GM18858 (cell line): ENCODE results near the gene OR2AK2.

Experiments
- ATAC-seq: cut with Tn5 transposase; IDR thresholded peaks from one replicate; pipeline ENCODE4 v1.9.1; 2021; ENCODE audit not compliant: unreplicated experiment

The OR2AK2 gene

GRCh38 chr1:247964933-247965332 is at the start of gene OR2AK2:
OR2AK2 (plus strand) TSS chr1:247965233; CDS start chr1:247965377, 144 bp downstream.
- ATAC-seq: no peak

DNA sequence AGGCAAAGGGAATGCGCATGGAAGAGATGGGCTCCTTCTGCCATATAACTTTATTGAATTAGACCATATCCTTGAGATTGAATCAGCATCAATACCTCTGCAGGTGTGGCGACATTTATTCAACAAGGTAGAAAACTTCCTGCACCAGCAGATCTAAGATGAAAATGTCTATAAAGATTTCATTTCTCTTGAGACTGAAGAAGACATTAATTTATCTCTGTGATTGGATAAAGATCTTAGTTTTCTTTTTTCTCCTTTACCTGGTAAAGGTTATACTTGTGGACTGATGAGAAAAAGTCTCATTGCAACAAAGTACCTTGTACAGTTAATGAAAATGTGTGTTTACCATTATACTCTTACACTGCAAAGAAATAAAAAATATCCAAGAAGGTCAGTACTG is 45.1 kb upstream of the OR2AK2 start, which contains the start of gene OR2T8:
OR2T8 (plus strand) TSS at position 301 of the 400 bp plus-strand sequence. CDS start 766 bp downstream, outside the sequence.
- ATAC-seq: no peak

DNA sequence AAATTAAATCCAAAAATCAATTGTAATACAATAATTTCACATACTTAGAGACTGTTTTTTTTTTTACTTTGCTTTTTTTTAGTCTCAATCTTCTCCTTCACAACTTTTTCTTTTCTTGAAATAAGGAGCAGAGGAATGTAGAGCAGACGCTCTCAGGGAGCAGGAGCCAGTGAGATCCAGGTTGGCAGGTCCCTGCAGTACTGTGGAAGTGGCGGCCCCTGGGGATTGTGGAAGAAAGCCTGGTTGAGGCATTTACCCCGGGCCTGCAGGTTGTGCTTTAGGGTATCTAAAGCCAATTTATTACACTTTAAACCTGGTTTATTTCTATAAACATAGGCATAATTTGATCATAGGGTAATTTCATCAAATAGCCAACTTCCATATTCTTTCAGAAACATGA is 41.1 kb upstream of the OR2AK2 start:
- ATAC-seq: no peak

GRCh38 chr1:247924868-247925267 is 40.2 kb upstream of the OR2AK2 start, which contains the start of gene OR2AJ1:
OR2AJ1 (plus strand) TSS chr1:247924889; CDS start chr1:247933769, 8,880 bp downstream.
- no peak for ATAC-seq

- no peak for ATAC-seq
Measured at GRCh38 chr1:247933989-247934388, 31.0 kb upstream of the OR2AK2 start.

DNA sequence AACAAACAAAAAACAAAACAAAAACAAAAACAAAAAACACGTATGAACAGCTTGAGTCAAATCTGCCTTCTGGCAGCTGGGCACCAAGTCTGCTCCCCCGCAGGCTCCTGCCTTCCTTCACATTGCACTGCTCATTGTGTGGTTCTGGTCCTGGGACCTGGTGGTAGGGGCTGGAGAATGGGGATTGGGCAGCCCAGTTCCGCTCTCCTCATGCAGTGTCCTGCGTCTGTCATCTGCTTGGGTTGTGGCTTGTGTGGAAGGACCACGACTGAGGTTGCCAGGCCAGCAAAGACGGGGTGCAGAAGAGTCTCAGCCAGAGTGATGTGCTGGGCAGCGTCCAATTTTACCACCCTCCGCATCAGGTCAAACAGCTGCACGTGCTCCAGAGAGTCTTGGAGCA is 29.3 kb upstream of the OR2AK2 start:
- no peak for ATAC-seq

GRCh38 chr1:247936415-247936814 is 28.6 kb upstream of the OR2AK2 start:
- ATAC-seq: no peak

GRCh38 chr1:247936965-247937734 is 27.9 kb upstream of the OR2AK2 start:
- ATAC-seq: peak; percentile 99

DNA sequence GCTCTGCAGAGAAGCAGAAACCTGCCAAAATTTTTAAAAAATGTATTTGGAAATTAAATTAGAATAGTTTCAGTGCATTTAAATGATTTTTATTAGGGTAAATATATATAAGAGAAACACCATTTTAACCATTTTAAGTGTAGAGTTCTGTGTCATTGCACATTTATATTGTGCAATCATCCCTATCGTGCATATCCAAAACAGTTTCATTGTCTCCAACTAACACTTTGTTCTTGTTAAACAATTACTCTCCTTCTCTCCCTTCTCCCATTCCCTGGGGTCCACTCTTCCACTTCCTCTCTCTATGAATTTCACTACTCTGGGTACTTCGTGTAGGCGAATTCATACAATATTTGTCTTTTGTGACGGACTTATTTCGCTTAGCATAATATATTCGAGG is 22.4 kb upstream of the OR2AK2 start:
- ATAC-seq: no peak

DNA sequence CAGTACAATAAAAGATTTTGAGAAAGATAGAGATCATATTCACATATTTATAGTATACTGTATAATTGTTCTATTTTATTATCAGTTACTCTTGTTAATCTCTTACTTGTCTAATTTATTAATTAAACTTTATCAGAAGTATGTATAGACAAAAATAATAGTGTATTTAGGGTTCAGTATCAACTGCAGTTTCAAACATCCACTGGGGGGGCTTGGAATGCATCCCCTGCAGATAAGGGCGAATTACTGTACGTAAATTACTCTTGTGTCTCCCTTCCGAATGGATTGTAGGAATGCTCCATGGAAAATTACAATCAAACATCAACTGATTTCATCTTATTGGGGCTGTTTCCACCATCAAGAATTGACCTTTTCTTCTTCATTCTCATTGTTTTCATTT is 16.5 kb upstream of the OR2AK2 start, which contains the start of gene OR2L8:
OR2L8 (plus strand) TSS at position 301 of the 400 bp plus-strand sequence; CDS start at position 301, 0 bp downstream.
- no peak for ATAC-seq

DNA sequence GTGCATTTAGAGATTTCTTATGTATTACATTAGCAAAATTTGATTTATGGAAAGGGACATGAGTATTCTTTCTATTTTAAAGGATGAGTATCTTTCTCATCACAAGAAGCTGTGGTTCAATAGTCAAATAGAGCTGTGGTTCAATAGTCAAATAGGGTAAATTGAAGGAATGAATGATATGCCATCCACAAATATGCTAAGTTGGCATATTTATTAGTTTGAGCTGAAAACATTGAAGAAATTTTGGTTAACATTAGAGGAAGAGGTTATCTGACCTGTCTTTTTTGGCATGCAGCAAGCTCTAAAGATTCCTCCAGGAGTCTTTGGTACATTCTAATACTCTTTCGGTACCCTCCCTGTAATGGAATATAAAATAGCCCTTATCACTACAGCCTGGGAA is 11.6 kb upstream of the OR2AK2 start:
- ATAC-seq: no peak

DNA sequence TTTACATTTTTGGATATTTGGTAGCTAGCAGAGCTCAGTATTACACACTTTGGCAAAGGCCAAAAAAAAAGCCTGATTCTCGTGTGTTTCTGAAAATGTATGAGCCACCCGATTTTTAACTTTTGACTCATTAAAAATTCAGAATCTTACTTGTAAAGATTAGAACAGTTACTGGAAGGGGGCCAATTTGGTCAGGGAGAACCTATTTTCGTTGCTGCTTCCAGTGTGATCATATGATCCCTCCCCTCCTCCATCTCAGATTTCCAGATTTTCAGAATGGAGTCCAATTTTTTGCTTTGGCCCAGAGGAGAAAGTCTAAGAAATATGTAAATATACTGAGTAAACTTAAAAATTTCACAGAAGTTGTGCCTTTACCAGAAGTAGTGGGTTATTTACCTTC is 3.2 kb upstream of the OR2AK2 start:
- ATAC-seq: no peak

DNA sequence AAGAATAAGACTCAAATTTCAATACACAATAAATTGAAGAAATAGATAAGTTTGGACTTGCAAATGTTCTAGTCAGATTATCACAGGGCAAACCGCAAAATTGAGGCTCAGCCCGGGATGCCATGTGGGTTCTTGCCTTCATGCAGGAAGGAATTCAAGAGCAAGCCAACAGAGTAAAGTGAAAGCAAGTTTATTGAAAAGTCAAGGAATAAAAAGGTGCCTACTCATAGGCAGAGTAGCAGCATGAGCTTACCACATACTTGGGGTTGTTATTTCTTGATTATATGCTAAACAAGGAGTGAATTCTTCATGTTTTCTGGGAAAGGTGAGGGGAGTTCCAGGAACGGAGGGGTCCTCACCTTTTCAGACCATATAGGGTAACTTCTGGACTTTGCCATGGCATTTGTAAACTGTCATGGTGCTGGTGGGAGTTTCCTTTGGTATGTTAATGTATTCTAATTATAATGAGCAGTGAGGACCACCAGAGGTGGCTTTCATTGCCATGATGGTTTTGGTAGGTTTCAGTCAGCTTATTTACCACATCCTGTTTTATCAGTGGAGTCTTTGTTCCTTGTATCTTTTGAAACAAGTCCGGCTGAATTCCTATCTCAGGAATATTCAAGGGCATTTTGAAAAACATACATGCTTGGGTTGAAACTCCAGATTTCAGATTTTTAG is 2.0 kb upstream of the OR2AK2 start:
- ATAC-seq: no peak

- peak; percentile 83 for ATAC-seq
Measured at GRCh38 chr1:247966532-247967204, 1.6 kb downstream of the OR2AK2 start.

- no peak for ATAC-seq
Measured at GRCh38 chr1:247992986-247993385, 28.0 kb downstream of the OR2AK2 start.

DNA sequence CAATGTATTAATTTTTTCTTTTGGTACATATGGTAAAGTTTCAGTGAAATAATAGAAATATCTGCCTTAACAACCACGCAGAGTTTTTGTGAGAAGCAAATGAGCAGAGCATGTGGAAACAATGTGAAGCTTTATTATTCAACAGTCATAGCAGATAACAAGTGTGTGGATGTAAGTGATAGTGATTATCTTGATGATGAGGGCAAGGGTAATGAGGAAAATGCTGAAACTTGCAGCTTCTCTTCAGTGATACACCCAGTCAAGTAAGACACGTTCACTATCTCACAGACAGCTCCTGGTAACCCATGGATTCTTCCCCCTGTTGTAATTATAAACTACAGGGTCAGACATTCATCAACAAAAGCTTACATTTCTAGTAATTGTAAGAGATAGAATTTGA is 33.8 kb downstream of the OR2AK2 start:
- ATAC-seq: no peak

GRCh38 chr1:248000169-248000568 is 35.1 kb downstream of the OR2AK2 start:
- no peak for ATAC-seq

GRCh38 chr1:248007778-248008177 is 42.7 kb downstream of the OR2AK2 start:
- no peak for ATAC-seq

DNA sequence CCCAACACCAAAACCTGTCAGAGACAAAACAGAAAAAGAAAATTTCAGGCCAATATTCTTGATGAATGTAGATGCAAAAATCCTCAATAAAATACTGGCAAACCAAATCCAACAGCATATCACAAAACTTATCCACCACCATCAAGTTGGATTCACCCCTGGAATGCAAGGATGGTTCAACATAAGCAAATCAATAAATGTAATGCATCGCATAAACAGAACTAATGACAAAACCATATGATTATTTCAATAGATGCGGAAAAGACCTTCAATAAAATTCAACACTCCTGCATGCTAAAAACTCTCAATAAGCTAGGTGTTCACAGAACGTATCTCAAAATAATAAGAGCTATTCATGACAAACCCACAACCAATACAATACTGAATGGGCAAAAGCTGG is 44.6 kb downstream of the OR2AK2 start:
- no peak for ATAC-seq

- no peak for ATAC-seq
Measured at GRCh38 chr1:248013229-248013710, 48.2 kb downstream of the OR2AK2 start, which contains the start of gene OR2L5. OR2L5 (plus strand) TSS chr1:248013660; CDS start chr1:248021948, 8,288 bp downstream.

DNA sequence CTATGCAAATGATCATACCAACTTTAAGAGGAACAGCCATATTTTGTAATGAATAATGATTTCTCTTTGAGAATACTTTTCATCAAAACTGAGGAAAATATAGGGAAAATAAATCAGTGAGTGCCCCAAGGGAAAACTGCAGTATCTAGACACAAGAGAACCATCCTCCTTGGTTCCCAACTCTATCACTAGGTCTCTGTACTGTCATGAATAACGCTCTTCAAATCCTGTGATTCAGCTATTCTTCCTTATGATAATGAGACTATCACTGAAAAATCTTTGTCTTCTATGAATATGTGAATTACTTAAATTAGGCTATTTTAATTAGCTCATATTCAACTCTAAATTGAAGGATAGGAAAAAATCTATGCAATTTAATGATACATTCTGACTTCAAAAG is 50.8 kb downstream of the OR2AK2 start:
- ATAC-seq: no peak
